K562 (cell line): Measurements from ENCODE around the gene DNAJC11. TPM values are rescaled to one million over a fixed set of nuclear protein-coding genes. Genes with fewer than 3 reads are reported as not detected.

Experiments
- GATAD2B ChIP-seq: fragments of 450-650 bp; IDR thresholded peaks from 2 replicates; pipeline ENCODE4 v1.6.1; 2017; ENCODE audit warnings: mild to moderate bottlenecking, borderline replicate concordance
- GTF2E2 ChIP-seq: fragments of 200-800 bp; sonication (Bioruptor generic); IDR thresholded peaks from 2 replicates; pipeline ENCODE4 v1.6.1; 2016; ENCODE audit warnings: missing genetic modification characterization, missing compliant biosample characterization
- JUN ChIP-seq, 2 experiments: sonication (generic) in 1 of 2; formaldehyde crosslinking in 1 of 2; IDR thresholded peaks; 2 replicates each; pipeline versions ENCODE4 v1.6.1 to v1.8.0; 2012 to 2022; ENCODE audit warnings: borderline replicate concordance in 2 of 2, mild to moderate bottlenecking in 2 of 2, improper control_type of control experiment in 1 of 2, low read depth in 1 of 2, low read length in 1 of 2, missing genetic modification reagents in 1 of 2
- KDM2B ChIP-seq: fragments of 250-450 bp; sonication (Bioruptor Pico); IDR thresholded peaks from 2 replicates; pipeline ENCODE4 v1.8.0; 2021; ENCODE audit warnings: mild to moderate bottlenecking, moderate library complexity
- NCOA6 ChIP-seq: fragments of 450-650 bp; IDR thresholded peaks from 2 replicates; pipeline ENCODE4 v1.6.1; 2017; ENCODE audit warnings: mild to moderate bottlenecking
- OTX1 ChIP-seq: fragments of 450-650 bp; formaldehyde crosslinking; IDR thresholded peaks from 2 replicates; pipeline ENCODE4 v1.4.0; 2022; ENCODE audit warnings: mild to moderate bottlenecking
- PCBP1 ChIP-seq: fragments of 200-400 bp; formaldehyde crosslinking; IDR thresholded peaks from 2 replicates; pipeline ENCODE4 v1.6.1; 2018; ENCODE audit warnings: mild to moderate bottlenecking, low read depth, low read length; ENCODE audit not compliant: poor library complexity, severe bottlenecking
- POLR3A ChIP-seq: IDR thresholded peaks from 2 replicates; pipeline ENCODE4 v1.6.1; 2011; ENCODE audit warnings: borderline replicate concordance, mild to moderate bottlenecking, moderate library complexity; ENCODE audit not compliant: insufficient read length, insufficient read depth; ENCODE audit errors: extremely low read depth
- SETDB1 ChIP-seq: IDR thresholded peaks from one replicate; pipeline ENCODE4 v1.6.1; 2012; ENCODE audit warnings: low read length, control low read depth, inconsistent platforms
- SRF ChIP-seq, 2 experiments: fragments of 250-450, 450-650 bp in 1 of 2; sonication (Bioruptor Pico) in 1 of 2; sonication (generic) in 1 of 2; formaldehyde crosslinking; IDR thresholded peaks; 2 replicates each; pipeline versions ENCODE4 v1.5.0 to v1.5.1; 2020 to 2022; ENCODE audit warnings: mild to moderate bottlenecking in 1 of 2, missing genetic modification reagents in 1 of 2
- TEAD2 ChIP-seq: fragments of 450-650 bp; IDR thresholded peaks from 2 replicates; pipeline ENCODE4 v1.6.1; 2016; ENCODE audit warnings: missing genetic modification characterization, control low read depth, missing compliant biosample characterization
- ZBED1 ChIP-seq: IDR thresholded peaks from 2 replicates; pipeline ENCODE4 v1.6.1; 2014
- ZFP30 ChIP-seq: fragments of 250-450 bp; sonication (Bioruptor Pico); IDR thresholded peaks from 2 replicates; pipeline ENCODE4 v1.8.0; 2022; ENCODE audit warnings: moderate library complexity, mild to moderate bottlenecking, inconsistent platforms, borderline replicate concordance
- ZFPM2 ChIP-seq: fragments of 250-450 bp; sonication (Bioruptor Pico); IDR thresholded peaks from 2 replicates; pipeline ENCODE4 v1.5.1; 2022; ENCODE audit warnings: mild to moderate bottlenecking
- polyA plus RNA-seq, 8 experiments: library from polyadenylated mRNA; depleted of rRNA in 4 of 8; stranded (reverse) in 5 of 8; unstranded in 3 of 8; fragments of >200 nt; fragmentation: Nextera tagmentation in 2 of 8; fragmentation: Illumina TruSeq in 1 of 8; extraction: Ambion mirVana in 2 of 8; extraction: Trizol in 1 of 8; gene quantifications; 2 replicates each; pipeline versions ENCODE4 v1.2.1 to v1.2.3, GENCODE V29; 2011 to 2014; ENCODE audit warnings: inconsistent platforms in 1 of 8, missing spikeins in 1 of 8
- total RNA-seq, 7 experiments: library from RNA; depleted of rRNA in 6 of 7; stranded (reverse); fragments of >200 nt in 6 of 7; fragmentation: Illumina TruSeq in 2 of 7; extraction: Trizol in 2 of 7; gene quantifications; 2 replicates each; pipeline versions ENCODE4 v1.2.1 to v1.2.3, GENCODE V29; 2011 to 2021; ENCODE audit warnings: low replicate concordance in 1 of 7
- TF ChIP-seq, protein P1 (sequence below): fragments of 250-450 bp; sonication (Bioruptor Pico); IDR thresholded peaks from 2 replicates; pipeline ENCODE4 v1.8.0; 2021; ENCODE audit warnings: borderline replicate concordance, mild to moderate bottlenecking, moderate library complexity; ENCODE audit not compliant: poor library complexity, severe bottlenecking
- TF ChIP-seq, protein P2 (sequence below): fragments of 250-450 bp; sonication (Bioruptor Pico); IDR thresholded peaks from 2 replicates; pipeline ENCODE4 v1.8.0; 2022; ENCODE audit warnings: moderate library complexity, mild to moderate bottlenecking, inconsistent platforms
- TF ChIP-seq, protein P3 (sequence below): sonication (generic); formaldehyde crosslinking; IDR thresholded peaks from 2 replicates; pipeline ENCODE4 v1.8.0; 2022; ENCODE audit warnings: mild to moderate bottlenecking, low read depth, missing genetic modification reagents
- TF ChIP-seq, protein P4 (sequence below): fragments of 450-650 bp; IDR thresholded peaks from 2 replicates; pipeline ENCODE4 v1.6.1; 2017; ENCODE audit warnings: antibody characterized with exemption, mild to moderate bottlenecking
- TF ChIP-seq, protein P5 (sequence below), 2 experiments: fragments of 450-650 bp; IDR thresholded peaks; 2 replicates each; pipeline ENCODE4 v1.6.1; 2016

DNAJC11 gene
- total and polyA plus RNA-seq, 9 of the 15 experiments (the other 6 are each of a cell fraction or from before 2014, with no cell fraction given): 14.1 to 123 (median 76.6) TPM

DNA sequence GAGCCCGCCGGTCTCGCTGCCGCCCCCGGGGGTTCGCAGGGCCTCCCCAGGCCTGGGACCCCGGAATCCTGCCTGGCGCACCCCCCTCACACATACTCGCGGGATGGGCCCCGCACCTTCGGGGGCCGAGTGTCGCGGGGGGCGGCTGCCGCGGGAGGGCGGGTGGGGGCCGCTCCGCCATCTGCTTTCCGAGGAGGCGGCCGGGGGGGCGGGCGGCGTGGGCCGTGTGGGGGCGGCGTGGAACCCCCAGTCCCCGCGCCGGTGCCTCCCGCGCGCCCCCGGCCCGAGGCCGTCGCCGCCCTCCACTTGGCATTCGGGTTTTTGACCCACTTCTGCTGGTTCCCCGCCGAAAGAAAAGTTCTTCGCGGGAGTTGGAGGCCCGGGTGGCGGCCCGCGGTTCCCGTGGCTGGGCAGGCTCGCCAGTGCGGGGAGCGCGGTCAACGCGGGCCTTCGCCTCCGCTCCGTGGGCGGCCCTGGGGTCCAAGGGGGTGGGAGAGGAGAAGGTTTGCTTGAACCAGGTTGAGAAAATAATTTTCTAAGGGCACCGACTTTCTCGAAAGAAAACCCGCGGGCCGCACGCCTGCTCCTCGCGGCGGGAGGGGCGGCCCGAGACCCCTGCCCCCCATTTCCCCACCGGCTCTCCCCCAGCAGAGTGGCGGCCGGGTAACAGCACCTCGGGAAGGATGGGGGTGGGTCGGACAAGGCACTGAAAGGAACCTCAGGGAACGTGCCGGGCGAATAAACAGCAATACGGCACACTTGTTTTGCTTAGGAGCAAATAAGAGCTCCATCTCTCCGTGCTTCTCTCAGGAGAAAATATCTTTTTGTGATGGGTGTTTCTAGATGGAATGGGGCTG lies 86.5 kb downstream of the DNAJC11 start (continued):
- TF ChIP-seq, protein P1, sequence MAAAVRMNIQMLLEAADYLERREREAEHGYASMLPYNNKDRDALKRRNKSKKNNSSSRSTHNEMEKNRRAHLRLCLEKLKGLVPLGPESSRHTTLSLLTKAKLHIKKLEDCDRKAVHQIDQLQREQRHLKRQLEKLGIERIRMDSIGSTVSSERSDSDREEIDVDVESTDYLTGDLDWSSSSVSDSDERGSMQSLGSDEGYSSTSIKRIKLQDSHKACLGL (CRISPR knock-in tag): no peak
- no peak for TF ChIP-seq GTF2E2 (tag)
- TF ChIP-seq, protein P2, sequence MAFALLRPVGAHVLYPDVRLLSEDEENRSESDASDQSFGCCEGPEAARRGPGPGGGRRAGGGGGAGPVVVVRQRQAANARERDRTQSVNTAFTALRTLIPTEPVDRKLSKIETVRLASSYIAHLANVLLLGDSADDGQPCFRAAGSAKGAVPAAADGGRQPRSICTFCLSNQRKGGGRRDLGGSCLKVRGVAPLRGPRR (CRISPR knock-in tag): no peak
- no peak for TF ChIP-seq POLR3A
- TF ChIP-seq ZBED1: no peak
- TF ChIP-seq, protein P3, sequence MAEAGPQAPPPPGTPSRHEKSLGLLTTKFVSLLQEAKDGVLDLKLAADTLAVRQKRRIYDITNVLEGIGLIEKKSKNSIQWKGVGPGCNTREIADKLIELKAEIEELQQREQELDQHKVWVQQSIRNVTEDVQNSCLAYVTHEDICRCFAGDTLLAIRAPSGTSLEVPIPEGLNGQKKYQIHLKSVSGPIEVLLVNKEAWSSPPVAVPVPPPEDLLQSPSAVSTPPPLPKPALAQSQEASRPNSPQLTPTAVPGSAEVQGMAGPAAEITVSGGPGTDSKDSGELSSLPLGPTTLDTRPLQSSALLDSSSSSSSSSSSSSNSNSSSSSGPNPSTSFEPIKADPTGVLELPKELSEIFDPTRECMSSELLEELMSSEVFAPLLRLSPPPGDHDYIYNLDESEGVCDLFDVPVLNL (CRISPR knock-in tag): no peak
- no peak for TF ChIP-seq JUN (IDR thresholded peaks at IDR 0.05; ENCODE audit: borderline replicate concordance, low read depth, low read length)
- no peak for TF ChIP-seq JUN (CRISPR knock-in tag; IDR thresholded peaks at IDR 0.05; ENCODE audit: borderline replicate concordance)
- TF ChIP-seq ZFPM2 (CRISPR knock-in tag): no peak
- no peak for TF ChIP-seq OTX1
- TF ChIP-seq NCOA6: no peak
- TF ChIP-seq PCBP1: peak; percentile 47
- no peak for TF ChIP-seq TEAD2 (tag)
- TF ChIP-seq SETDB1: no peak
- TF ChIP-seq, protein P4, sequence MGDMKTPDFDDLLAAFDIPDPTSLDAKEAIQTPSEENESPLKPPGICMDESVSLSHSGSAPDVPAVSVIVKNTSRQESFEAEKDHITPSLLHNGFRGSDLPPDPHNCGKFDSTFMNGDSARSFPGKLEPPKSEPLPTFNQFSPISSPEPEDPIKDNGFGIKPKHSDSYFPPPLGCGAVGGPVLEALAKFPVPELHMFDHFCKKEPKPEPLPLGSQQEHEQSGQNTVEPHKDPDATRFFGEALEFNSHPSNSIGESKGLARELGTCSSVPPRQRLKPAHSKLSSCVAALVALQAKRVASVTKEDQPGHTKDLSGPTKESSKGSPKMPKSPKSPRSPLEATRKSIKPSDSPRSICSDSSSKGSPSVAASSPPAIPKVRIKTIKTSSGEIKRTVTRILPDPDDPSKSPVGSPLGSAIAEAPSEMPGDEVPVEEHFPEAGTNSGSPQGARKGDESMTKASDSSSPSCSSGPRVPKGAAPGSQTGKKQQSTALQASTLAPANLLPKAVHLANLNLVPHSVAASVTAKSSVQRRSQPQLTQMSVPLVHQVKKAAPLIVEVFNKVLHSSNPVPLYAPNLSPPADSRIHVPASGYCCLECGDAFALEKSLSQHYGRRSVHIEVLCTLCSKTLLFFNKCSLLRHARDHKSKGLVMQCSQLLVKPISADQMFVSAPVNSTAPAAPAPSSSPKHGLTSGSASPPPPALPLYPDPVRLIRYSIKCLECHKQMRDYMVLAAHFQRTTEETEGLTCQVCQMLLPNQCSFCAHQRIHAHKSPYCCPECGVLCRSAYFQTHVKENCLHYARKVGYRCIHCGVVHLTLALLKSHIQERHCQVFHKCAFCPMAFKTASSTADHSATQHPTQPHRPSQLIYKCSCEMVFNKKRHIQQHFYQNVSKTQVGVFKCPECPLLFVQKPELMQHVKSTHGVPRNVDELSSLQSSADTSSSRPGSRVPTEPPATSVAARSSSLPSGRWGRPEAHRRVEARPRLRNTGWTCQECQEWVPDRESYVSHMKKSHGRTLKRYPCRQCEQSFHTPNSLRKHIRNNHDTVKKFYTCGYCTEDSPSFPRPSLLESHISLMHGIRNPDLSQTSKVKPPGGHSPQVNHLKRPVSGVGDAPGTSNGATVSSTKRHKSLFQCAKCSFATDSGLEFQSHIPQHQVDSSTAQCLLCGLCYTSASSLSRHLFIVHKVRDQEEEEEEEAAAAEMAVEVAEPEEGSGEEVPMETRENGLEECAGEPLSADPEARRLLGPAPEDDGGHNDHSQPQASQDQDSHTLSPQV: no peak
- TF ChIP-seq KDM2B (CRISPR knock-in tag): peak; percentile 78; the same call in 1 of the 2 replicates
- no peak for TF ChIP-seq GATAD2B
- TF ChIP-seq ZFP30 (CRISPR knock-in tag): no peak
- TF ChIP-seq, protein P5, sequence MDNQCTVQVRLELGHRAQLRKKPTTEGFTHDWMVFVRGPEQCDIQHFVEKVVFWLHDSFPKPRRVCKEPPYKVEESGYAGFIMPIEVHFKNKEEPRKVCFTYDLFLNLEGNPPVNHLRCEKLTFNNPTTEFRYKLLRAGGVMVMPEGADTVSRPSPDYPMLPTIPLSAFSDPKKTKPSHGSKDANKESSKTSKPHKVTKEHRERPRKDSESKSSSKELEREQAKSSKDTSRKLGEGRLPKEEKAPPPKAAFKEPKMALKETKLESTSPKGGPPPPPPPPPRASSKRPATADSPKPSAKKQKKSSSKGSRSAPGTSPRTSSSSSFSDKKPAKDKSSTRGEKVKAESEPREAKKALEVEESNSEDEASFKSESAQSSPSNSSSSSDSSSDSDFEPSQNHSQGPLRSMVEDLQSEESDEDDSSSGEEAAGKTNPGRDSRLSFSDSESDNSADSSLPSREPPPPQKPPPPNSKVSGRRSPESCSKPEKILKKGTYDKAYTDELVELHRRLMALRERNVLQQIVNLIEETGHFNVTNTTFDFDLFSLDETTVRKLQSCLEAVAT (IDR thresholded peaks at IDR 0.05): no peak
- TF ChIP-seq SRF (CRISPR knock-in tag; IDR thresholded peaks at IDR 0.05): no peak
